Measurements from ENCODE around the gene UCP3.
A peak's percentile ranks its signal among the peaks of the same experiment; 100 is the strongest.

The UCP3 gene

DNA sequence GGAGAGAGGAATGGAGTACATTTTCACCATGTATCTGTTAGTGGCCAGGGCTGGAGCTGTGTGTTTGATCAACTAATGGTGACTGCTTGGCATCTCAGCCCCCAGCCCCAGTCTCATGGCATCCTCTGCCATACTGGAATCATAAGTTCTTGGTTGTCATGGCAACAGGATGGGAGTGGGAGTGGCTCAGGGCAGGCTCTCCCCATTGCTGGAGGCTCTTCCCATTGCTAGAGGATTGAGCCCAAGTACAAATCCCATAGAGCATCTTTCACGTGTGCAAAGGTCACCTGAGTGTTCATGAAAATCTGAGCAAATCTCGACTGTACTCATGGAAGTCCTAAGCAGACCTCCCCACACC, 43.1 kb downstream of the UCP3 start:
- no peak for ATAC-seq (ENCODE audit: insufficient read depth, low read depth)
- Histone ChIP-seq H3K4me3 (ENCODE audit: low read depth in 1 of 2, low read length in 2 of 2) (no peak overlapping the region), H3K79me2 (ENCODE audit: insufficient read depth, low read length) (no peaks in the 10 kb centered on the region), H4K20me1 (ENCODE audit: insufficient read depth, low read length) (no peaks in the 10 kb centered on the region), H3K27ac (ENCODE audit: low read length) (no peak overlapping the region), H3K27me3 (ENCODE audit: insufficient read depth, low read length, poor library complexity) (no peaks in the 10 kb centered on the region), H3K4me2 (ENCODE audit: insufficient read depth, low read length) (no peak overlapping the region), H3K36me3 (ENCODE audit: insufficient read depth, low read length) (no peaks in the 10 kb centered on the region), H3K4me1 (ENCODE audit: insufficient read depth, low read length) (peaks cover 13% of the 10 kb centered on the region), H2AFZ (ENCODE audit: low read depth, low read length) (no peak overlapping the region), H3K9me3 (ENCODE audit: insufficient read depth, low read length, severe bottlenecking) (no peaks in the 10 kb centered on the region), H3K9ac (ENCODE audit: low read depth, low read length) (no peak overlapping the region)
- no peak for DNase-seq
- TF ChIP-seq EZH2 (IDR thresholded peaks at IDR 0.05; ENCODE audit: borderline replicate concordance, low read depth, low read length, severe bottlenecking) = no peak

DNA sequence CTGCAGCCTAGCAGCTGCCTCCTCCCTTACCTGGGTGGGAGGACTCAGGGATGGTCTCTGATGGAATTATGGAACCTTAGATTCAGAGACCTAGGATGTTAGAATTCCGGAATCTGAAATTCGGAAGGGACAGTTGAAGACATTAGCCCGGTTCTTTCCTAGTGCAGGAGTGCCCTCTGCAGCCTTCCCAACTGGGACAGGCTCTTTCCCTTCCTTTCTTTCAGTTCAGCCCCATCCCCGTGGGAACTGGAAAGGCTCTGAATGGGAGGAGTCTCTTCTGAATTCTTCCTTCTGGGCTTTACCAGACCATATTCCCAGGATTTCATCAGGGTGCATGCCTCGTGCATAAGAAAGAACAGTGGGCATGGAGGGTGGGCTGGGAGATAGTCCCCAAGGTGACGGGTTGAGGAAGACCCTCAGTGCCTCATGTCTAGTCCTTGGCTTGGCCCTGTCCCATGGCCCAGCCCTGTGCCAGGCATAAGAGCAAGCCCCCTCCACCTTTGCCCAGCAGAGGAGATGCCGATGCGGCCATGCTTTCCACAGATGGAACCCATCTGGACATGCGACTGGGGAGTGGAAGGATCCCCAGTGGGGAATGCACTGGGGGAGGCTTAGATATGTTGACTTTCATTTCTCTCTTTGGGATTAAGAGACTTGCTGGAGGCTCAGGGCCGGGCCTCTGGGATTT, 43.7 kb downstream of the UCP3 start:
- TF ChIP-seq, protein P1, sequence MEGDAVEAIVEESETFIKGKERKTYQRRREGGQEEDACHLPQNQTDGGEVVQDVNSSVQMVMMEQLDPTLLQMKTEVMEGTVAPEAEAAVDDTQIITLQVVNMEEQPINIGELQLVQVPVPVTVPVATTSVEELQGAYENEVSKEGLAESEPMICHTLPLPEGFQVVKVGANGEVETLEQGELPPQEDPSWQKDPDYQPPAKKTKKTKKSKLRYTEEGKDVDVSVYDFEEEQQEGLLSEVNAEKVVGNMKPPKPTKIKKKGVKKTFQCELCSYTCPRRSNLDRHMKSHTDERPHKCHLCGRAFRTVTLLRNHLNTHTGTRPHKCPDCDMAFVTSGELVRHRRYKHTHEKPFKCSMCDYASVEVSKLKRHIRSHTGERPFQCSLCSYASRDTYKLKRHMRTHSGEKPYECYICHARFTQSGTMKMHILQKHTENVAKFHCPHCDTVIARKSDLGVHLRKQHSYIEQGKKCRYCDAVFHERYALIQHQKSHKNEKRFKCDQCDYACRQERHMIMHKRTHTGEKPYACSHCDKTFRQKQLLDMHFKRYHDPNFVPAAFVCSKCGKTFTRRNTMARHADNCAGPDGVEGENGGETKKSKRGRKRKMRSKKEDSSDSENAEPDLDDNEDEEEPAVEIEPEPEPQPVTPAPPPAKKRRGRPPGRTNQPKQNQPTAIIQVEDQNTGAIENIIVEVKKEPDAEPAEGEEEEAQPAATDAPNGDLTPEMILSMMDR (IDR thresholded peaks at IDR 0.05; ENCODE audit: borderline replicate concordance, extremely low read depth, low read length, poor library complexity, severe bottlenecking) = no peak
- TF ChIP-seq EZH2 (IDR thresholded peaks at IDR 0.05; ENCODE audit: borderline replicate concordance, low read depth, low read length, severe bottlenecking) = no peak
- no peak overlapping the region for H3K4me3 ChIP-seq (ENCODE audit: low read depth in 1 of 2, low read length in 2 of 2)
- DNase-seq = no peak
- H3K4me1 ChIP-seq (ENCODE audit: insufficient read depth, low read length) = peaks cover 11% of the 10 kb centered on the region
- no peak overlapping the region for H2AFZ ChIP-seq (ENCODE audit: low read depth, low read length)
- no peaks in the 10 kb centered on the region for H3K27me3 ChIP-seq (ENCODE audit: insufficient read depth, low read length, poor library complexity)
- no peaks in the 10 kb centered on the region for H3K79me2 ChIP-seq (ENCODE audit: insufficient read depth, low read length)
- H3K36me3 ChIP-seq (ENCODE audit: insufficient read depth, low read length) = no peaks in the 10 kb centered on the region
- no peak overlapping the region for H3K27ac ChIP-seq (ENCODE audit: low read length)
- H3K4me2 ChIP-seq (ENCODE audit: insufficient read depth, low read length) = no peak overlapping the region
- no peaks in the 10 kb centered on the region for H4K20me1 ChIP-seq (ENCODE audit: insufficient read depth, low read length)
- H3K9ac ChIP-seq (ENCODE audit: low read depth, low read length) = no peak overlapping the region
- no peak for ATAC-seq (ENCODE audit: insufficient read depth, low read depth)
- no peaks in the 10 kb centered on the region for H3K9me3 ChIP-seq (ENCODE audit: insufficient read depth, low read length, severe bottlenecking)

DNA sequence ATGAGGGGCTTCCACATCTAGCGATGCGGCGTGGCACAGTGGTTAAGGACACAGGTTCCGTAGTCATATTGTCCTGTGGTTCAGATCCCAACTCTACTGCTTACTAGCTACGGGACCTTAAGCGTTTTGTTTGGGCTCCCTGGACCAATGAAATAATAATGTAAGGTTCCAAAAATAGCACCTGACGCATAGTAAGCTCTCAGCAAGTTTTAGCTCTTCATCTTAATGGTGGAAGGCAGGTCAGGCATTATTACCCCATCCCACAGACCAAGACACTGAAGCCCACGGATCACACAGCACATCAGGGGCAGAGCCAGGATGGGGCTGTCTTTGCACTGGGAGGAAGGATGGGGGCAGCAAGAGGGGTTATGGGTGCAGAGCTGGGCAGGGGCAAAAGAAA, 45.0 kb downstream of the UCP3 start:
- Histone ChIP-seq H3K27me3 (ENCODE audit: insufficient read depth, low read length, poor library complexity) (no peaks in the 10 kb centered on the region), H3K4me2 (ENCODE audit: insufficient read depth, low read length) (peak overlapping the region; percentile 39; the same call in 1 of the 2 replicates), H4K20me1 (ENCODE audit: insufficient read depth, low read length) (no peaks in the 10 kb centered on the region), H3K79me2 (ENCODE audit: insufficient read depth, low read length) (no peaks in the 10 kb centered on the region), H2AFZ (ENCODE audit: low read depth, low read length) (peak overlapping the region; percentile 60), H3K4me3 (ENCODE audit: low read depth in 1 of 2, low read length in 2 of 2) (no peak overlapping the region), H3K36me3 (ENCODE audit: insufficient read depth, low read length) (no peaks in the 10 kb centered on the region), H3K9ac (ENCODE audit: low read depth, low read length) (no peak overlapping the region), H3K9me3 (ENCODE audit: insufficient read depth, low read length, severe bottlenecking) (no peaks in the 10 kb centered on the region), H3K27ac (ENCODE audit: low read length) (no peak overlapping the region), H3K4me1 (ENCODE audit: insufficient read depth, low read length) (peaks cover 8% of the 10 kb centered on the region)
- ATAC-seq (ENCODE audit: insufficient read depth, low read depth) = peak; percentile 6; the same call in 1 of the 3 replicates
- TF ChIP-seq EZH2 (IDR thresholded peaks at IDR 0.05; ENCODE audit: borderline replicate concordance, low read depth, low read length, severe bottlenecking) = no peak
- TF ChIP-seq, protein P1 (IDR thresholded peaks at IDR 0.05; ENCODE audit: borderline replicate concordance, extremely low read depth, low read length, poor library complexity, severe bottlenecking) = no peak
- no peak for DNase-seq

DNA sequence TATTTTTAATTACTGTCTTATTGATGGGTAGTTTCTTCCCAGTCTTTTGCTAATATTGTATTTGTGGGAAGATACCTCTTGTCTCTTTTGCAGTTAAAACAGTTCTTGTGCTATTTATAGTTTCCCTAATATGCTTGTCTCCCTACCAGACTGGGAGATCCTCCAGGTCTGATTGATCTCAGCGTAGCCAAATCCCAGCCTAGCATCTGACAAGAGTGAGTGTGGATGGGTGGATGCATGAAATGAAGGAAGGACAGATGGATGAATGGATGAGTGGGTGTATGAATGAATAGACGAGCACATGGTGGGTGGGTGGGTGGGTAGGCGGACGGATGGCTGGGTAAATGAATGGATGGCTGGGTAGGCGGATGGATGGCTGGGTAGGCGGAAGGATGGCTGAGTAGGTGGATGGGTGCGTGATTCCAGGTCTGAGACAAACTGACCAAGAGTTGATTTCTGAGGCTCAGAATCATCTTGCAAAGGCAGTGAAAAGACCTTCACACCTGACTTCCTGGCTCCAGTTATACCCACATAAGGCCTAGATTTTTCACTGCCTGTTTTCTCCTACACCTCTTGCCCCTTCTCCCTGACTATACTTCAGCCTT, 46.7 kb downstream of the UCP3 start:
- no peaks in the 10 kb centered on the region for H4K20me1 ChIP-seq (ENCODE audit: insufficient read depth, low read length)
- no peaks in the 10 kb centered on the region for H3K36me3 ChIP-seq (ENCODE audit: insufficient read depth, low read length)
- TF ChIP-seq, protein P1 (IDR thresholded peaks at IDR 0.05; ENCODE audit: borderline replicate concordance, extremely low read depth, low read length, poor library complexity, severe bottlenecking) = no peak
- no peak for TF ChIP-seq EZH2 (IDR thresholded peaks at IDR 0.05; ENCODE audit: borderline replicate concordance, low read depth, low read length, severe bottlenecking)
- no peaks in the 10 kb centered on the region for H3K79me2 ChIP-seq (ENCODE audit: insufficient read depth, low read length)
- no peaks in the 10 kb centered on the region for H3K27me3 ChIP-seq (ENCODE audit: insufficient read depth, low read length, poor library complexity)
- ATAC-seq (ENCODE audit: insufficient read depth, low read depth) = no peak
- H3K9me3 ChIP-seq (ENCODE audit: insufficient read depth, low read length, severe bottlenecking) = no peaks in the 10 kb centered on the region
- H3K4me3 ChIP-seq (ENCODE audit: low read depth in 1 of 2, low read length in 2 of 2) = no peak overlapping the region
- no peak overlapping the region for H3K4me2 ChIP-seq (ENCODE audit: insufficient read depth, low read length)
- no peak overlapping the region for H3K9ac ChIP-seq (ENCODE audit: low read depth, low read length)
- peaks cover 8% of the 10 kb centered on the region for H3K4me1 ChIP-seq (ENCODE audit: insufficient read depth, low read length)
- no peak overlapping the region for H3K27ac ChIP-seq (ENCODE audit: low read length)
- no peak for DNase-seq
- H2AFZ ChIP-seq (ENCODE audit: low read depth, low read length) = no peak overlapping the region
